Gastrocnemius medialis (tissue), 4 donors: ENCODE results near the gene FAM25G.
"Not testable (repeated sequence)": the region's sequence is repeated elsewhere in the genome, so short reads cannot be mapped to it uniquely, and the experiment has no call there.

Source experiments
- CTCF ChIP-seq, 5 experiments: fragments of 450-650 bp in 3 of 5; fragments of 200-600 bp in 2 of 5; sonication (generic) in 2 of 5; IDR thresholded peaks in 4 of 5; conservative IDR thresholded peaks in 1 of 5; 1 replicate in 4 of 5; 2 replicates in 1 of 5; pipeline ENCODE4 v1.5.1; 2016 to 2019; ENCODE audit warnings: antibody characterized with exemption in 5 of 5, mild to moderate bottlenecking in 3 of 5, moderate library complexity in 3 of 5
- POLR2A ChIP-seq, 2 donors: fragments of 450-650 bp; IDR thresholded peaks; one replicate each; pipeline ENCODE4 v1.6.1; 2017; ENCODE audit warnings: antibody characterized with exemption in 2 of 2, mild to moderate bottlenecking in 2 of 2, moderate library complexity in 2 of 2

- TF ChIP-seq POLR2A (IDR thresholded peaks at IDR 0.05); CTCF (IDR thresholded peaks at IDR 0.05 in 4 of 5, conservative IDR thresholded peaks at IDR 0.05 in 1 of 5): not testable (repeated sequence)
Measured at GRCh38 chr10:47502313-47502712, 10.8 kb upstream of the FAM25G start.
